SK-N-DZ (cell line): ENCODE measurements around the gene TFAP2B. TPM values are rescaled to one million over a fixed set of nuclear protein-coding genes. Genes with fewer than 3 reads are reported as not detected.

Experiments
- DNase-seq: peaks from one replicate; pipeline ENCODE4 v3.0.0-alpha.2; 2015; ENCODE audit warnings: low spot score
- polyA plus RNA-seq, 2 experiments: library from polyadenylated mRNA; depleted of rRNA; stranded (reverse); fragments of >200 nt; gene quantifications; 2 replicates each; pipeline ENCODE4 v1.2.3, GENCODE V29; 2014

Gene TFAP2B
- polyA plus RNA-seq (2014; cell fraction: cytosol; rRNA removed): 0.17 and 1.5 TPM in 2 replicates
- polyA plus RNA-seq (2014; cell fraction: nucleus; rRNA removed): 0.02 TPM in 1 of 2 replicates, not detected in the other

DNA sequence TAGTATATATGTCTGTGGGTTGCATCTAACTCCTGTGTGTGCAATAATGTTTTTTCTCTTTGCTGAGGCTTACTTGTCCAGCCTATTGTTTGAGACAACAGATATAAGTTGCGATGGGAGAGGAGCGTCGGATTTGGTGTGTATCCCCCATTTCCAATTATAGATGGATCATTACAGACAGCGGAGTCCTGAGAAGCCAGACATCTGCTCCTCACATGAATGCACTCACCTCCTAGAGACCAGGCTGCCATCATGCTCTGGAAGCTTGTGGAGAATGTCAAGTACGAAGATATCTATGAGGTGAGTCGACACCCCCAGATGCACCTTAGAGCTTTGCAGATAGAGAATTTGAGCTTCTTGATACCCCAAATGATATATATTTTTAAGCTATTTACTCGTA lies at the start of gene TFAP2B:
TFAP2B (plus strand) TSS at position 199 of the 400 bp plus-strand sequence; CDS start at position 220, 21 bp downstream.
- no peak for DNase-seq

DNA sequence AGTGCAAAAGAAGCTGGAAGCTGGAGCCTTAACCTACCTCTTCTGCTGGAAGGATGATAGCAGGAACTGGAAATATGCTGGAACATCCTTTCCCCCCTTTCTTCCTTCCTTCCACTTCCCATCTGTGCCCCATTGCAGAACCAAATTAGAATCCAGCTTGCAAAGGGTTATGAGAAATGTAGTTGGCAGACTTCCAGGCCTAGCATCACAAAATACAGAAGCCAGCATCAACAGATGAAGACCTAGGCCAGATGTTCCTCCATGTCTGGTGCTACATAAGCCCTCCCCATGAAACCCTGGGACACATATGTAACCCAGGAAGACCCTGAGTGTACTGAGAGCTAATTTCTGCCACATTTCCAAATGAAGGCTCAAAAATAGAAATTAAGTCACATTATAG lies 40.0 kb upstream of the TFAP2B start:
- no peak for DNase-seq

DNA sequence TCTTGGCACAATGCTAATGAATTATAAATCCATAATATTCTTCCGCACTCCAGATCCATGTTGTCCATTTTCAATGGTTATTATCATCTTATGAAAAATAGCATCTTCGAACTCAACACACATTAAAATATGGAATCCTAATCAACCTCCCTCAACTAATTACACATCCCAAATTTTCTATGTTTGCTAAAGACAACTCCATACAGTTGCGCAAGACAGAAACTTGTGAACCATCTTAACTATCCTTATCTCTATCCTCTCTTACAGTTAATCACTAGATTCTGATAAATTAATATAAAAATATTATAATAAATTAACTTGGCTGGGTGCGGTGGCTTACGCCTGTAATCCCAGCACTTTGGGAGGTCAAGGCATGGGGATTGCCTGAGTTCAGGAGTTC lies 38.3 kb upstream of the TFAP2B start:
- no peak for DNase-seq

DNA sequence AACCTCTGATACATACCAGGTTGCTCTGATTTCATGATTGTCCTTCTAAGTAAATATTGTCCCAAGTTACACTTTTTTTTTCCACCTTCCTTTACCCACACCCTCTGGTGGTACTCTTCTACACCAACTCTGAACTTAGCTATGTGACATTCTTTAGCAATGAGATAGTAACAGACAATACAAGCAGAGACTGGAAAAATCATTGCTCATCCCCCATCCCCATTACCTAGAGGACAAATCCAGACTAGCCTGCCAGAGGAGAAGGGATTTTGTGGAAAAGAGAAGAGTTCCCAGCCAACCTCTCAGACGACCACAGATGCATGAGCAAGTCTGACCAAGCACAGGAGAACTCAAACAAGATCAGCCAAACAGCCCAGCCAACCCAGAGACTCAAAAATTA lies 32.8 kb upstream of the TFAP2B start:
- no peak for DNase-seq

DNA sequence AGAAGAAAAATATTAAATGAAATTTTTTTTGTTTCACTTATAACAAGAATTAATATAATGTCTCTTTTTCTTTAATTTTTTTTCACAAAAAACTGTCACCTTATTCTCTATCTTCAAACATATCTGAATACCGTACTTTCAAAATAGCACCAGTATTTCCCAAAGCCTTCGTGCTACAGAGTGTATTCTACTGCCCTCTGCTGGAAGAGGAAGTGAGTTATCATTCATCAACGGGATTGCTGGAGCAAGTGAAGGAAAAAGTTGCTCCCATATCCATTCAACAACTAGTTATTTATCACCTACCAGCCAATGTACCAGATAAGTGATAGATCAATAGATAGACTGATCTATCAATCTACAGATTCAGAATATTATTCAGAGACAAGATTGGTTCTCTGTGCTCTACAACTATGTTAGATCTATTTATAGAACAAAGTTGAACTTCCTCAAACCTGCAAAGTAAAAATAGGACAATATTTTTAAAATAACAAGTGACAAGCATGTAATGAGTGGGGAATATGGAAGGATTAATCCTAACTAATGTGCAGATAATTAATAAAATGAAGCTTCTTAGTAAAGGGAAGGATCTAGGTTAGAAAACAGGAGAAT lies 26.7 kb upstream of the TFAP2B start:
- peak; percentile 52 for DNase-seq

DNA sequence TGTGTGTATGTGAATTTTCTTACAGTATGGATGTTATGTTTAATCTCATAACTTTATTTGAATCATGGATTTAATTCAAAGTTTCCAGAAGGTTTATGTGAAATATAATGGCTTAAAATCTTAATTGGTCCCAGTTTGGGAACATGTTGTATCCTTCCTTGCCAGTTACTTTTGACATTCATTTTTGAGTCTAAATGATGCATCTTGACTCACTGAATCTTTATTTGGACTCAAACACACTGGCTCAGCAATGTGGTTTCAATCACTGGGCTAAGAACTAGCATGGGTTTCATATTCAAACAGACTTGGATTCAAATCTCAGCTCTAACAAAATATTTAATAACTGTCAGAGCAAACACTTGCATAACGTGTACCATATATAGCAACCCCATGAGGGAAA lies 25.9 kb upstream of the TFAP2B start:
- DNase-seq: no peak

DNA sequence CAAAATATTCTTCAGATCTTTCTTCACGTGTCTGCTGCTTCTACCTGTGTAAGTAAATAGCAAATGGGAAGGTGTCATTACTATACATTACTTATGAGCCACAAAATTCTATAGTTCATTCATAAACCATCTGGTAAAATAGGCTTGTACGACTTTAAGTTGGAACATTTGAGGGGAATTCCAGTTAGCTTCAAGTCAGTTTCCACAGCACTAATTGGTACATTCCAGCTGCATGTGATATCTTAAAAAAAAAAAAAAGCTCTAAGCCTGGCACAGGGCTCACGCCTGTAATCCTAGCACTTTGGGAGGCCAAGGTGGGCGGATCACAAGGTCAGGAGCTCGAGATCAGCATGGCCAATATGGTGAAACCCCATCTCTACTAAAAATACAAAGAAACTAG lies 23.1 kb upstream of the TFAP2B start:
- DNase-seq: no peak

DNA sequence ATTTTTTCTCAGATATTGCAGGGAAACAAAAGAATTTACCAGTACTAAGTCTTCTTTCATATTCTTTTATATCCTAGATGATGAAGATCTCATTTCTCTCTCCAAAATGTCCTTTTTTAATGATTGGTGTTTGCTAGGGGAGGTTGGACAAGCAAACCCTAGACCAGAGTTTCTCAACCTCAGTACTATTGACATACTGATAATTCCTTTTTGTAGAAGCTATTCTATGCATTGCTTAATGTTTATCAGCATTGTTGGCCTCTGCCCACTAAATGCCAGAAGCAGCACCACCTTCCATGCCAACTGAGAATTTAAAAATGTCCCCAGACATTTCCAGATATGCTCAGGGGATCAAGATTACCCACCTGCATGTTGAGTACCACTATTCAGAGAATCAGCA lies 14.4 kb upstream of the TFAP2B start:
- DNase-seq: no peak

DNA sequence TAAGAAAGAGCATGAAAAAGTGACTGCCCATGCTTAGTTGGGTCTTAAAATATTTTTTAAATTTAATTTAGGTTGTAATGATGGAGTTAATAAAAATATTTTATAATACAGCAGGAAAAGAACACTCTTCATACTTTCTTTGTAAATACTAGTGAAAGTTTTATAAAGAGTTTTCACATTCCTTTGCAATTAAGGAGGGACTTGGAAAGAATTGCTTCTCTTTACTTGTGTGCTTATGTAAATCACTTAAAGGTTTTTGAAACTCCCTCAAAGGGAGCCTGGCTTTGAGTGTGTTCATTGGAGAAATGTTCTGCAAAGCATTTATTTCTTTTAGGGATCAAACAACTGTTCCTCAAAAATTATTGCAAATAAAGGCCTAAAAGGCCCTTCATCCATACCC lies 11.6 kb upstream of the TFAP2B start:
- no peak for DNase-seq

DNA sequence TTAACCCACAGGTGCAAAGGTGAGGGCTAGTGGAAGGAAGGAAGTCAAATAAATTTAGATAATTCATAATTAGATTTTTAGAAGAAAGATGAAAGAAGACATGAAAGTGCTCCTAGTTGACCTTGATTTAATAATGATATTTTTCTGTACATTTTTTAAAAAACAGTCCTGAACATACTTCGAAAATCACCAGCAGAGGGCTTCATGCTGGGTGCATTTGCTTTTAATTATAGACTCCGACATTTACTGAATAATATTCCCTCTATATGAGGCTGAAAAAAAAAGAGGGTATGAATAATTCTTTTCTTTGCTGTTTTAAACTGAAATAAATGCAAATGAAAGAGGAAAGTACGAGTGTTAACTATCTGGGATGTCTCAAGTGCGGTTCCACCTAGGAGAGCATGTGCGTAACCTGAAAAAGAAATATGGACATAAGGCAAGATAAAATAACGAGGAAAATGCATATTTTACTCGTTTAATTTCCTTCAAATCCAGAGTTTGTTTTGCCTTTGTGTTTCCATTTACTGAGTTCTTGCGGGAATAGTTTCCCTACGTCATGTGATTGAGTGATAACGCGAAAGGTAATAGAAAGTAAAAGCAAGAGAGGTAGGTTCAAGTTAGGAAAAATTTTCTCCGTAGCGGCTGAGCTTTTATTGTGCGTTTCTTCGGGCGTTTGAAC lies 3.1 kb upstream of the TFAP2B start:
- no peak for DNase-seq

DNA sequence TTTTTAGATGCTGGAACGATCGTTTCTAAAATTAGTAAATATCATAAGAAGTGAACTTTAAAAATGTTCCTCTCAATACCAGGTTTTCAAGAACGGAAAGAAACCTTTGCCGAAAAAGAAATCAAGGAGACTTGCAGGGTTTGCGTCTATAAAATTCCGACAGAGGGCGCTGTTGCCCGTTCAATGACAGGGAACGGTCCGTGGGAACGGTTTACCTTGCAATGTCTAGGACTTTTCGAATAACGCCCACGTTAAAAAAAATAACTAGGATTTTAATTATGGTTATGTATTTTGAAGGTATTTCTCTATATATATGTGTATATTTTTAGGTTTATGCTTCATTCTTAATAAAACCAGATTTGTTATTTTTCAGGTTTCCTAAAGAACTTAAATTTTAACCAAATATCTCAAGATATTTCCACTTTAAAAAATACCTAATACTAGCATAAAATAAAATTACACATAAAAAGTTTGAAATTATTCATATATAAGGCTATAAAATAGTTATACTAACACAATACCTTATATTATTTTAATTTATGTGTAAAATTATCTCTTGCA lies 2.5 kb upstream of the TFAP2B start:
- peak; percentile 76 for DNase-seq

DNA sequence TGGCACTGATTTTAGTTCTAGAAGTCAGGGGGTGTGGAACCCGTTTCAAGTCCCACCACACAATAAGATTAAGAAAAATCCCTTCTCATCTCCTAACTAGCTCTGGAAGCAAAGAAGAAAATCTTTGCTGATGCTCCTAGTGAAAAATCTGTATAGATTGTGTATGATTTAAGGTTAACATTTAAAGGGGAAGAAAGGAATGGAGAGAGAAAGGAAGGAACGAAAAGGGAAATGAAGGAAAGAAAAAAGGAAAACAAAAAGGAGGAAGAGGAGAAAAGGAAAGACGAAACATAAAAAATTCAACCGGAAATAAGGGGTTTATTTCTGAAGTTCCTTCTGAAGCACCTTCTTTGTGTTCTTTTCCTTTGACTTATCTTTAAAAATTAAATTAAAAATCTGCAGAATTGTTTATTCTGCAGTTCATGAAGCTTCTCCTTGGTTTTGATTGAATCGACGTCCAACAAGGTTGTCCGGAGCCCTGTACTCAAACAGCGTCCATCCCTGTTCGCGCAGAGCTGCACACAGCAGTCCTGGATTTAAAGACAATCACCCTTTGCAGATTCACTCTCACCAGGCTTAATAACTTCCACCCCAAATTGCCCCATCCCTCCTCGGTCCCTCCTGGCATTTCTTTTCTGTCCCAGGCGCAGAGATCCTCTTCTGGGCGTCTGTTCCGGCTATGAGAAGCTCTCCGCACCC lies 1.6 kb upstream of the TFAP2B start:
- DNase-seq: no peak

DNA sequence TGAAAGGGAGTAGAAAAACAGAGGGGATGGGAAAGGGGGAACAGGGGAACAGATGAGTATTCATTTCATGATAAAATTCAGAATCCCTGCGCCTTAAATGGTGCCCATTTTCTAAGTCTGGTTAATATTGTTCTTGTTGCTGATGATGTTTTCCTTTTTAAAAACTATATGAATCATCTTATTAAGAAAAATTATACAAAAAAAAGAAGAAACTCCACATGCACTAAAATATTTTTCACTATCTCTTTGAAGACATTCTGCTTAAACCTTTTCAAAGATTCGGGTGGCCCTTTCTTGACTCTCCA lies 1.1 kb upstream of the TFAP2B start:
- no peak for DNase-seq

DNA sequence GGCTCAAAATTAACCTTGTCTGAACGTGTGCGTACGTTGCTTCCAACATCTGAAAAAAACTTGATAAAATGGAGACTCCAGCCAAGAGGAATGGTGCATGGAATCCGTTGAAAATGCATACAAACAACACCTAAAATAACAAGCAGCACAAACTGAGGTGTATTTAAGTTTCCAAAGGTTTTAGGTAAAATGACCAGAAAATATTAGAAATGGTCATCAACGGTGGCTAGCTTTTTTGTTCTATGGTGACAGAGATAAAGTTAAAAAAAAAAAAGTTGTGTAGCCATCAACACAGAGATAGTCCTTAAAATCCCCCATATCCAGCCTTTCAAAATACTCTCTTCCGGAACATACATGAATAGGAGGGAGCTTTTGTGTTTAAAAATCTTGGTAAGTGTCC lies 651 bp upstream of the TFAP2B start:
- DNase-seq: no peak

DNA sequence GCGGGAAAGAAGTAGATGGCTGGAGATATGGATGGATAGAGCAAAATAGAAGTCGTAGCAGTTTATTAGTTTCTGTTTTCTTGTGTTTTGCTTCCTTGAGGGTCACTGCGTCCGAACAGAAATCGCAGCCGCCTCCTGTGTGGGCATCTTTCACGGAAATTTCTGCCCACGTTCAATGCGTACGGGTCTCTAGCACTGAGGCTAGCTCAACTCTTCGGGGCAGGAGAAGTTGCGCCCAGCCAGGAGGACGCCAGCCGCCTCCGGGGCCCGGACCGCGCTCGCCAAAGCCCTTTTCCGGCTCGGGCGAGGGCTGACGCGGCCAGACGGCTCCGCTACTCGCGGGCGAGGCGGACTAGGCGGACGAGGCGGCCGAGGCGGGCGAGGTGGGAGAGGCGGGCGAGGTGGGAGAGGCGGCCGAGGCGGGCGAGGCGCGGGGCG lies 814 bp downstream of the TFAP2B start:
- DNase-seq: no peak

DNA sequence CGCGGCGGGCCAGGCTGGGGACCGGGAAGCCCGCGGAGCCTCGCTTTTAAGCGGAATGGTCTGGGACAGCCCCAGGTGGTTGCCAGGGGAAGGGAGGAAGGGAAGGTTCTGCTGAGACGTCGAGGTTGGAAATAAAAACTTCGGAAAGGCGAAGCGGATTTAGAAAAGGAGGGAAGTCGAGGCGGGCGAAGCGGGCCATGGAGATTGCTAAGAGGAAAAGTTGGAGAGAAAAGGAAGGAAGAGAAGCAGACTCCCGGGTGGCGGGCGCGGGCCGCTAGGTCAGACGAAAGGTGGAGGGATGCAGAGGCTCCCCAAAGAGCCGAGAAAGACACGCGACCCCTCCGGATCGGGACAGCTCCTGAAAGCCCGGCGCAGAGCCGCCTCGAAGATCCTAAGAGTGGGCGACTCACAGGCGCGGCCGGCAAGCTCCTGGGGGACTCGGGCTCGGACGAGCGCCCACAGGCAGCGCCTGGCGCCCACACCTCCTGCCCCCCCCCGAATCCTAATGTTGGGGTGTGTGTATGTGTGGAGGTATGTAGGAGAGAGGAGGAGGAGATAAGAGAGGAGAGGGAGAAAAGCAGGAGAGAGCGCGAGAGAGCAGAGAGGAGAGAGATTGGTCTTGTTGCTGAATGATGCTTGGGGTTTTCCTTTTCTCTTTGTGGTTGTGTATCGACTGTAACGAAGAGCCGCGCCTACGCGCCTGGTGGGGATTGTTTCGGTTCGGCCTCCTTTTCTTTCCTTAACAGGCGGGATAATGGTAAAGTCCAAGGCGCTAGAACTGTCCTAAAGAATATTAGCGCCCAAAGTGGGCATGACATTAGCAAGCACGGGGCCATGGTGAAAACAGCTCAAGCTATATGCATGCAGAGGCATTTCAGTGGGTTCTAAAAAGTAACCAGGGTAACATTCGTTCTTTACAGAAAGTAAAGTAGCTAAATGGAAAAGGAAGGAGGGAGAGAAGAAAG lies 1.5 kb downstream of the TFAP2B start:
- no peak for DNase-seq

DNA sequence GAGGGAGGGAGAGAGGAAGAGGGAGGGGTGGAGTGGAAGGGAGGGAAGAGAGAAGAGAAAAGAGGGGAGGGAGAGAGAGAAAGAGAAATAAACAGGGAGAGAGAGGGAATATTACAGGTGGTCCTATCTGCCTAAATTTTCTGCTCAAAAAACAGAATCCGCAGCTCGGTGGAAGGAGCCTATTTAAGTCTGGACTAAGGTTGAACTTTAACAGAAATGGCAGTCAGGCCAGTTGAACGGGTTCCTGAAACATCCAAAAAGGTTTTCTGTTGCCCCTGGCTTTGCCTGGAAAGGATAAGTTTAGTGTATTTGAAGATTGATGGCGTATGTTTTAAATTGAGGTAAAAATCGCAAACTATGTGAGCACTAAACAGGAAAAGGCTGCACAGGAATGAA lies 2.2 kb downstream of the TFAP2B start:
- DNase-seq: no peak

DNA sequence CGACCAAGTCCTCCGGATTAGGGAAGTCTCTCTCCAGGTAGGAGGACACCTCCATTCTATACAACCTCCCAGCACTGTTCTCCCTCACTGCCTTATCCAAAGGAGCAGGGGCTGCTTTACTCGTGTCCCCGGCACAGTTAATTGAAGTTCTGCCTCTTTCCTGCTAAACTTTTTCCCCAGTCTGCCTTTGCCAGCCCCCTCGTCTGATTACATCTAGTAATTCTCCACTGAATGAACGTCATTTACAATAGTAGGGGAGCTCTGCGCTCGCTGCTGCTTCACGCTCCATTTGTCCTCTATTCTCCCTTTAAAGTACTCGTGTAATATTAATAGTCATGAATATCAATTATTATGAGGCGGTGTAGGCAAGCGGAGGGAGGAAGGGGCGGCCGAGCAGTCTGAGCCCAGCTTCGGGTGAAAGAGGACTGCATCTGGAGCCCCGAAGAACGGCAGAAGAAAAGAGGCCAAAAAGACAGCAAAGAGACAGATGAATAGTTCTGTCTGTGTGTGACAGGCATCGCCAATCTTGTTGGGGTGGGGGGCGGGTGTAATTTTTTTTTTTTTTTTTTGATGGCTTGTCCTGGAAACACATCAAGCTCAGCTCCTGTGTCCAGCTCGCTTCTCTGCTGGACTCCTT lies 2.9 kb downstream of the TFAP2B start:
- no peak for DNase-seq

DNA sequence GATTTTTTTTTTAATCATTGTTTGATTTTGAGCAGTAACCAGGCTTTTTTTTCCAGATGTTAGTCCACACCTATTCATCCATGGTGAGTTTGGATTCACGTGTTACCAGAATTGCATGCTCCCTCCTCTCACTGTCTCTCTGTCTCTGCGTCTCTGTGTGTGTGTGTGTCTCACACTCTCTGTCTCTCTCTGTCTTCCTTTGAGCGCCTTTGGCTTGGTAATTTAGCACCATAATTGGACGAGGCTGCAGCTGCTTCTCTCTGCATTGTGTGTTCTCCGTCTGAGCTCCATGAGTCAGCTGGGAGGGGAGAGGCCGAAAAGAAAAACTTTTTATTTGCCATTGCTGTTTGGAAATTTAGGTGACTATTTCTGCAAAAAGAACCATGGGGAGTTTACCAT lies 3.4 kb downstream of the TFAP2B start:
- no peak for DNase-seq

DNA sequence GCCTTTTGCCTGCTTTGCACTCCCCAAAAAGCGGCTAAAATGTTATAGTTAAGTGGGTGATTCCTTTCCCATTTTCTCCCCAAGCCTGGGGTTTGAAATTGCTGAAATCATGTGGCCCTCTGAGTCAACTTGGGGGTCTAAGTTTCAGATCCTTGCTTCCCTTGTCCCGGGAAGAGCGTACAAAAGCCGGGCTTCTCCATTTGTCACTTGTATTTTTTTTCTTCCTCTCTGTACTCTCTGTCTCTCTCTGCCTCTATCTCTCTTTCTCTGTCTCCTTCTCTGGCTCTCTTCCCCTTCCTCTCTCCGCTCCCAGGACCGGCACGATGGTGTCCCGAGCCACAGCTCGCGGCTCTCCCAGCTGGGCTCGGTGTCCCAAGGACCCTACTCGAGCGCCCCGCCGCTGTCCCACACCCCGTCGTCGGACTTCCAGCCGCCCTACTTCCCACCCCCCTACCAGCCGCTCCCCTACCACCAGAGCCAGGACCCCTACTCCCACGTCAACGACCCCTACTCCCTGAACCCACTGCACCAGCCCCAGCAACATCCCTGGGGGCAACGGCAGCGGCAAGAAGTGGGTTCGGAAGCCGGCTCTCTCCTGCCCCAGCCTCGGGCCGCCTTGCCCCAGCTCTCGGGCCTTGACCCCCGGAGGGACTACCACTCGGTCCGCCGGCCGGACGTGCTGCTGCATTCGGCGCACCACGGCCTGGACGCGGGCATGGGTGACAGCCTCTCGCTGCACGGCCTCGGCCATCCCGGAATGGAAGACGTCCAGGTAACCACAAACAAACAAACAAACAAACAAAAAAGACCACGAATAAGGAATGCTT lies 4.6 kb downstream of the TFAP2B start:
- DNase-seq: no peak
